Fibroblast of lung (primary cell): ENCODE measurements around the gene ACADSB. TPM values are rescaled to one million over a fixed set of nuclear protein-coding genes. Genes with fewer than 3 reads are reported as not detected.

Experiments
- DNase-seq, 2 donors: peaks; one replicate each; pipeline versions ENCODE4 v3.0.0 to v3.0.0-alpha.2; 2010; ENCODE audit warnings: low read depth in 2 of 2
- H2AFZ ChIP-seq: 2 replicates; pipeline ENCODE4 v1.5.1; 2012; ENCODE audit warnings: low read length, control low read depth, inconsistent platforms
- H3K27ac ChIP-seq: 2 replicates; pipeline ENCODE4 v1.5.1; 2011; ENCODE audit warnings: low read length, control low read depth; ENCODE audit not compliant: insufficient read depth
- H3K27me3 ChIP-seq: 2 replicates; pipeline ENCODE4 v1.5.1; 2011; ENCODE audit warnings: mild to moderate bottlenecking, low read length; ENCODE audit not compliant: control insufficient read depth, insufficient read depth
- H3K36me3 ChIP-seq: 2 replicates; pipeline ENCODE4 v1.5.1; 2011; ENCODE audit warnings: low read length; ENCODE audit not compliant: control insufficient read depth, insufficient read depth
- H3K4me1 ChIP-seq: 2 replicates; pipeline ENCODE4 v1.5.1; 2011; ENCODE audit warnings: low read length; ENCODE audit not compliant: control insufficient read depth, insufficient read depth; ENCODE audit errors: extremely low read depth
- H3K4me2 ChIP-seq: 2 replicates; pipeline ENCODE4 v1.5.1; 2011; ENCODE audit warnings: low read length, control low read depth; ENCODE audit not compliant: insufficient read depth; ENCODE audit errors: extremely low read depth
- H3K4me3 ChIP-seq, 4 experiments: fragments of 200-600 bp in 1 of 4; sonication (generic) in 1 of 4; replicated peaks in 1 of 4; 2 replicates each; pipeline ENCODE4 v1.5.1; 2011 to 2016; ENCODE audit warnings: low read length in 4 of 4, low read depth in 3 of 4, mild to moderate bottlenecking in 3 of 4, control low read depth in 2 of 4, inconsistent platforms in 1 of 4, mixed read lengths in 1 of 4; ENCODE audit not compliant: insufficient read depth in 1 of 4; ENCODE audit errors: control extremely low read depth in 1 of 4
- H3K79me2 ChIP-seq: 2 replicates; pipeline ENCODE4 v1.5.1; 2012; ENCODE audit warnings: mild to moderate bottlenecking, low read length, inconsistent platforms; ENCODE audit not compliant: control insufficient read depth, insufficient read depth
- H3K9ac ChIP-seq: 2 replicates; pipeline ENCODE4 v1.5.1; 2011; ENCODE audit warnings: mild to moderate bottlenecking, low read length, control low read depth; ENCODE audit not compliant: insufficient read depth
- H3K9me3 ChIP-seq: 2 replicates; pipeline ENCODE4 v1.5.1; 2012; ENCODE audit warnings: low read depth, low read length; ENCODE audit not compliant: control insufficient read depth, insufficient read depth
- H4K20me1 ChIP-seq: 2 replicates; pipeline ENCODE4 v1.5.1; 2011; ENCODE audit warnings: low read length; ENCODE audit not compliant: control insufficient read depth, insufficient read depth; ENCODE audit errors: extremely low read depth
- EZH2 ChIP-seq: IDR thresholded peaks from 2 replicates; pipeline ENCODE4 v1.5.1; 2012; ENCODE audit warnings: low read length, control low read depth, mild to moderate bottlenecking; ENCODE audit errors: missing control alignments
- polyA plus RNA-seq, 2 donors: library from polyadenylated mRNA; depleted of rRNA in 1 of 2; stranded (reverse) in 1 of 2; unstranded in 1 of 2; fragments of >200 nt; gene quantifications; 2 replicates each; pipeline ENCODE4 v1.2.1, GENCODE V29; 2011 to 2012; ENCODE audit warnings: missing spikeins in 1 of 2
- total RNA-seq: library from RNA; depleted of rRNA; stranded (reverse); fragments of >200 nt; gene quantifications from 2 replicates; pipeline ENCODE4 v1.2.1, GENCODE V29; 2014
- TF ChIP-seq, protein P1 (sequence below), 2 donors: IDR thresholded peaks in 1 of 2; conservative IDR thresholded peaks in 1 of 2; 1 replicate in 1 of 2; 2 replicates in 1 of 2; pipeline ENCODE4 v1.5.1; 2011 to 2012; ENCODE audit warnings: low read length in 2 of 2, control low read depth in 1 of 2, inconsistent platforms in 1 of 2, low read depth in 1 of 2, mild to moderate bottlenecking in 1 of 2

Gene ACADSB
- total and polyA plus RNA-seq, 2 donors (not counting 1 experiment from before 2014, with no cell fraction given), result 5.6 to 11.3 TPM

DNA sequence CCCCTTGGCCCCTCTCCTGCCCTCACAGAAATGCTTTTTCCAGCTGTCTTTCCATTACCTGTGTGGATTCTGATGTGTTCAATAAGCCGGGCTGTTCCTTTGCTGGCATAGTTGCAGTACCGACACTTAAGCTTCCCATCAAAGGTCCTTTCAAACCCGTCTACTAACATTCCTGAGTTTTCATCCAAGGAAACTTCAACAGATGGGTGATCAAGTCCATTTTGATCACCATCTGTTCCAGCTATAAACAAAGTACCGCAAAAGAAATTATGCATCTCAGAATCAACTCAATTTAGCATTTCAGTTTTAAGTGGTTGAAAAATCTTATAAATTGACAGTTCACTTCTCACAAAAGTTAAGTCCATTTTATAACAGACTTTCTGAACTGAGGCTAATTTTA, 12.9 kb upstream of the ACADSB start:
- no peak for DNase-seq
- no peaks in the 10 kb centered on the region for H3K9me3 ChIP-seq
- H2AFZ ChIP-seq, result no peak overlapping the region
- no peak overlapping the region for H3K4me3 ChIP-seq
- H3K79me2 ChIP-seq, result no peaks in the 10 kb centered on the region
- no peak for TF ChIP-seq EZH2
- TF ChIP-seq, protein P1, sequence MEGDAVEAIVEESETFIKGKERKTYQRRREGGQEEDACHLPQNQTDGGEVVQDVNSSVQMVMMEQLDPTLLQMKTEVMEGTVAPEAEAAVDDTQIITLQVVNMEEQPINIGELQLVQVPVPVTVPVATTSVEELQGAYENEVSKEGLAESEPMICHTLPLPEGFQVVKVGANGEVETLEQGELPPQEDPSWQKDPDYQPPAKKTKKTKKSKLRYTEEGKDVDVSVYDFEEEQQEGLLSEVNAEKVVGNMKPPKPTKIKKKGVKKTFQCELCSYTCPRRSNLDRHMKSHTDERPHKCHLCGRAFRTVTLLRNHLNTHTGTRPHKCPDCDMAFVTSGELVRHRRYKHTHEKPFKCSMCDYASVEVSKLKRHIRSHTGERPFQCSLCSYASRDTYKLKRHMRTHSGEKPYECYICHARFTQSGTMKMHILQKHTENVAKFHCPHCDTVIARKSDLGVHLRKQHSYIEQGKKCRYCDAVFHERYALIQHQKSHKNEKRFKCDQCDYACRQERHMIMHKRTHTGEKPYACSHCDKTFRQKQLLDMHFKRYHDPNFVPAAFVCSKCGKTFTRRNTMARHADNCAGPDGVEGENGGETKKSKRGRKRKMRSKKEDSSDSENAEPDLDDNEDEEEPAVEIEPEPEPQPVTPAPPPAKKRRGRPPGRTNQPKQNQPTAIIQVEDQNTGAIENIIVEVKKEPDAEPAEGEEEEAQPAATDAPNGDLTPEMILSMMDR (conservative IDR thresholded peaks at IDR 0.05 in 1 of 2, IDR thresholded peaks at IDR 0.05 in 1 of 2; ENCODE audit: low read depth in 1 of 2, low read length in 2 of 2), result no peak
- no peak overlapping the region for H3K9ac ChIP-seq
- no peak overlapping the region for H3K27ac ChIP-seq
- no peaks in the 10 kb centered on the region for H4K20me1 ChIP-seq
- no peaks in the 10 kb centered on the region for H3K27me3 ChIP-seq
- no peak overlapping the region for H3K4me2 ChIP-seq
- H3K4me1 ChIP-seq, result no peaks in the 10 kb centered on the region
- H3K36me3 ChIP-seq, result peaks cover 6% of the 10 kb centered on the region

DNA sequence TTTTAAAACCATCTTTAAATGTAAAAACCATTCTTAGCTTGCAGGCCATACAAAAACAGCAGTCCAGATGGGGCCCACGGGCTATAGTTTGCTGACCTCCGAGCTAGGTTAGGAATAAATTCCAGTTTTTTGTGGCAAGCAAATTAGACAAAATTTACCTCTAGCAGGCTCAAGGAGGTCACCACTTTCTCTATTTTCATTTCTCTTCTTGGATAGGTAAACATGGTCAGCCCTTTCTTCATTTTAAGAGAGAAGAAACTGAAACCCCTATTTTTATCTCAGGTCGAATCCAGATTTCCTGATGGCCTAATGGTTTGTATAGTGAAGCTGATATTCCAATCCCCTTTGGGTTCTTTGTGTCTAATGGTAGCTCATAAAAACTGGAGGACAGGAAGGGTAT, 10.9 kb upstream of the ACADSB start:
- Histone ChIP-seq H3K4me1 (no peaks in the 10 kb centered on the region), H3K27ac (no peak overlapping the region), H3K9ac (no peak overlapping the region), H3K4me2 (no peak overlapping the region), H3K9me3 (no peaks in the 10 kb centered on the region), H2AFZ (no peak overlapping the region), H3K4me3 (no peak overlapping the region), H3K79me2 (no peaks in the 10 kb centered on the region), H3K36me3 (peaks cover 6% of the 10 kb centered on the region), H3K27me3 (no peaks in the 10 kb centered on the region), H4K20me1 (no peaks in the 10 kb centered on the region)
- TF ChIP-seq EZH2, result no peak
- TF ChIP-seq, protein P1 (conservative IDR thresholded peaks at IDR 0.05 in 1 of 2, IDR thresholded peaks at IDR 0.05 in 1 of 2; ENCODE audit: low read depth in 1 of 2, low read length in 2 of 2), result no peak
- DNase-seq, result no peak

DNA sequence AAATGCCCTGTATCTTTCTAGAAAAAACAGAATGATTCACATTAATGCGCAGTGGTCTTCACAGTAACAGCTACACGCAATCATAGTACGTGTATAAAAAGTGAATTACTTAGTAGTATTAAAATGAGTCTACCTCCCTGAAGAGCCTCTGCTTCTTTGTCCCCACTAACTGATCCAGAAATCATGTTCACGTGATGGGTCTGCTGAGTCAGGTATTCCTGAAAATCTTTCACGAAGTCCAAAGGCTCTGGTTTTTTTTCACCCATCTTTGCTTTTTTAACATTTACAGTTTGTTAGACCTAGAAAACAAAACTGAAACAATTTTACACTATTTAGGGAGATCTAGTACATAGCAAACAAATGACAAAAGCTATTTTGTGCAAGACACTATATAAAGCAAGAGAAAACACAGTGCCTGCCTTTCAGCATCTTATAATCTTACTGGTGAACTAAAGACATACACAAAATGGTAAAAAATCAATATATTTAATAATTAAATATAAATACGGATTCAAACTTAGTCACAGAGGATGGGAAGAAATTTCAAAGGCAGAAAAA, 10.4 kb upstream of the ACADSB start:
- Histone ChIP-seq H3K4me3 (no peak overlapping the region), H2AFZ (no peak overlapping the region), H3K4me1 (no peaks in the 10 kb centered on the region), H3K4me2 (no peak overlapping the region), H3K9ac (no peak overlapping the region), H3K9me3 (no peaks in the 10 kb centered on the region), H3K79me2 (peaks cover 2% of the 10 kb centered on the region), H4K20me1 (no peaks in the 10 kb centered on the region), H3K27ac (no peak overlapping the region), H3K36me3 (peaks cover 6% of the 10 kb centered on the region), H3K27me3 (no peaks in the 10 kb centered on the region)
- no peak for DNase-seq
- TF ChIP-seq EZH2, result no peak
- TF ChIP-seq, protein P1 (conservative IDR thresholded peaks at IDR 0.05 in 1 of 2, IDR thresholded peaks at IDR 0.05 in 1 of 2; ENCODE audit: low read depth in 1 of 2, low read length in 2 of 2), result no peak
